Activated CD8-positive, alpha-beta memory T cell treated with anti-CD3 and anti-CD28 coated beads, Interleukin-2, amount 50 U/mL, for 24 hours (primary cell): ENCODE results near the gene MARS1.

ENCODE experiments used
- DNase-seq: peaks from one replicate; pipeline ENCODE4 v3.0.0-alpha.2; 2020; ENCODE audit errors: extremely low read depth

The MARS1 gene

GRCh38 chr12:57473392-57473791, 14.5 kb upstream of the MARS1 start:
- DNase-seq: no peak

GRCh38 chr12:57473886-57474285, 14.0 kb upstream of the MARS1 start:
- no peak for DNase-seq

GRCh38 chr12:57474430-57474829, 13.4 kb upstream of the MARS1 start:
- DNase-seq: no peak

GRCh38 chr12:57474862-57475261, 13.0 kb upstream of the MARS1 start:
- no peak for DNase-seq

- DNase-seq: no peak
These were observed 12.4 kb upstream of the MARS1 start for GRCh38 chr12:57475271-57476161.

GRCh38 chr12:57476162-57476992, 11.5 kb upstream of the MARS1 start:
- no peak for DNase-seq

GRCh38 chr12:57476993-57477709, 10.7 kb upstream of the MARS1 start:
- no peak for DNase-seq

GRCh38 chr12:57477710-57478681, 9.9 kb upstream of the MARS1 start:
- no peak for DNase-seq

- DNase-seq: no peak
These were observed 8.9 kb upstream of the MARS1 start for GRCh38 chr12:57479043-57479375.

GRCh38 chr12:57479376-57480115, 8.3 kb upstream of the MARS1 start, which contains the start of gene ARHGAP9:
Gene ARHGAP9 (minus strand): TSS chr12:57479866. CDS start chr12:57479406, 460 bp downstream.
- no peak for DNase-seq

- DNase-seq: no peak
These were observed 6.2 kb upstream of the MARS1 start for GRCh38 chr12:57481671-57482070.

GRCh38 chr12:57483466-57483865, 4.4 kb upstream of the MARS1 start:
- no peak for DNase-seq

- DNase-seq: no peak
These were observed 2.2 kb upstream of the MARS1 start for GRCh38 chr12:57485695-57486094.

GRCh38 chr12:57487055-57487596, 742 bp upstream of the MARS1 start:
- DNase-seq: no peak

- no peak for DNase-seq
These were observed 711 bp downstream of the MARS1 start for GRCh38 chr12:57488402-57489156.

GRCh38 chr12:57489157-57489641, 1.3 kb downstream of the MARS1 start:
- no peak for DNase-seq

- DNase-seq: no peak
These were observed 2.3 kb downstream of the MARS1 start for GRCh38 chr12:57490126-57490525.

GRCh38 chr12:57491393-57492280, 3.8 kb downstream of the MARS1 start:
- no peak for DNase-seq
